IPS-11a (cell line): ENCODE data around the gene KMT2A.
"Not testable (repeated sequence)": the region's sequence is repeated elsewhere in the genome, so short reads cannot be mapped to it uniquely, and the experiment has no call there.

ENCODE experiments used
- H3K4me3 ChIP-seq: one replicate; pipeline ENCODE4 v1.5.1; 2013; ENCODE audit warnings: low read depth, low read length, control low read depth

KMT2A gene

GRCh38 chr11:118435893-118436624, at the start of gene KMT2A:
Gene KMT2A, plus strand, starts transcription at chr11:118436492. Its CDS starts 21 bp downstream, at chr11:118436513.
- peak within 1 kb of the TSS; percentile 78 for H3K4me3 ChIP-seq

GRCh38 chr11:118396097-118396501, 40.2 kb upstream of the KMT2A start:
- H3K4me3 ChIP-seq: no peak overlapping the region

GRCh38 chr11:118397448-118397847, 38.8 kb upstream of the KMT2A start:
- no peak overlapping the region for H3K4me3 ChIP-seq

GRCh38 chr11:118398791-118399559, 37.3 kb upstream of the KMT2A start:
- H3K4me3 ChIP-seq: no peak overlapping the region

GRCh38 chr11:118401151-118401879, 35.0 kb upstream of the KMT2A start, which contains the start of gene ATP5MG:
Gene ATP5MG, plus strand, starts transcription at chr11:118401606. Its CDS starts 60 bp downstream, at chr11:118401666.
- peak within 1 kb of the TSS; percentile 79 for H3K4me3 ChIP-seq

- peak overlapping the region; percentile 79 for H3K4me3 ChIP-seq
Observed at GRCh38 chr11:118401880-118402590, 34.3 kb upstream of the KMT2A start.

- peak overlapping the region; percentile 79 for H3K4me3 ChIP-seq
Observed at GRCh38 chr11:118402594-118402993, 33.7 kb upstream of the KMT2A start.

GRCh38 chr11:118406599-118407166, 29.6 kb upstream of the KMT2A start:
- no peak overlapping the region for H3K4me3 ChIP-seq

- no peak overlapping the region for H3K4me3 ChIP-seq
Observed at GRCh38 chr11:118410055-118410745, 26.1 kb upstream of the KMT2A start.

- H3K4me3 ChIP-seq: no peak overlapping the region
Observed at GRCh38 chr11:118411530-118411929, 24.8 kb upstream of the KMT2A start.

GRCh38 chr11:118412921-118413320, 23.4 kb upstream of the KMT2A start:
- no peak overlapping the region for H3K4me3 ChIP-seq

- H3K4me3 ChIP-seq: no peak overlapping the region
Observed at GRCh38 chr11:118415062-118415738, 21.1 kb upstream of the KMT2A start.

- no peak overlapping the region for H3K4me3 ChIP-seq
Observed at GRCh38 chr11:118415739-118416068, 20.6 kb upstream of the KMT2A start.

- not testable (repeated sequence) for H3K4me3 ChIP-seq
Observed at GRCh38 chr11:118416900-118417299, 19.4 kb upstream of the KMT2A start.

GRCh38 chr11:118417801-118418200, 18.5 kb upstream of the KMT2A start:
- no peak overlapping the region for H3K4me3 ChIP-seq

- H3K4me3 ChIP-seq: no peak overlapping the region
Observed at GRCh38 chr11:118418766-118419165, 17.5 kb upstream of the KMT2A start.

GRCh38 chr11:118427707-118428106, 8.6 kb upstream of the KMT2A start:
- H3K4me3 ChIP-seq: no peak overlapping the region

- H3K4me3 ChIP-seq: no peak overlapping the region
Observed at GRCh38 chr11:118430956-118431355, 5.3 kb upstream of the KMT2A start.

GRCh38 chr11:118434123-118434552, 2.2 kb upstream of the KMT2A start:
- H3K4me3 ChIP-seq: peak overlapping the region; percentile 78
